Measurements from ENCODE around the gene RFC2.
"Not testable (repeated sequence)": the region's sequence is repeated elsewhere in the genome, so short reads cannot be mapped to it uniquely, and the experiment has no call there.

The RFC2 gene

GRCh38 chr7:74228951-74229900, 25.0 kb downstream of the RFC2 start:
- DNase-seq (ENCODE audit: low spot score): peak; percentile 27
- in situ Hi-C loops (cut with MboI; ENCODE audit: low sequenced_read_pairs, unreplicated experiment): no loop called here
- TF ChIP-seq, protein P1, sequence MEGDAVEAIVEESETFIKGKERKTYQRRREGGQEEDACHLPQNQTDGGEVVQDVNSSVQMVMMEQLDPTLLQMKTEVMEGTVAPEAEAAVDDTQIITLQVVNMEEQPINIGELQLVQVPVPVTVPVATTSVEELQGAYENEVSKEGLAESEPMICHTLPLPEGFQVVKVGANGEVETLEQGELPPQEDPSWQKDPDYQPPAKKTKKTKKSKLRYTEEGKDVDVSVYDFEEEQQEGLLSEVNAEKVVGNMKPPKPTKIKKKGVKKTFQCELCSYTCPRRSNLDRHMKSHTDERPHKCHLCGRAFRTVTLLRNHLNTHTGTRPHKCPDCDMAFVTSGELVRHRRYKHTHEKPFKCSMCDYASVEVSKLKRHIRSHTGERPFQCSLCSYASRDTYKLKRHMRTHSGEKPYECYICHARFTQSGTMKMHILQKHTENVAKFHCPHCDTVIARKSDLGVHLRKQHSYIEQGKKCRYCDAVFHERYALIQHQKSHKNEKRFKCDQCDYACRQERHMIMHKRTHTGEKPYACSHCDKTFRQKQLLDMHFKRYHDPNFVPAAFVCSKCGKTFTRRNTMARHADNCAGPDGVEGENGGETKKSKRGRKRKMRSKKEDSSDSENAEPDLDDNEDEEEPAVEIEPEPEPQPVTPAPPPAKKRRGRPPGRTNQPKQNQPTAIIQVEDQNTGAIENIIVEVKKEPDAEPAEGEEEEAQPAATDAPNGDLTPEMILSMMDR (IDR thresholded peaks at IDR 0.05; ENCODE audit: borderline replicate concordance, control extremely low read depth, extremely low read depth, insufficient read depth, missing control alignments): no peak

DNA sequence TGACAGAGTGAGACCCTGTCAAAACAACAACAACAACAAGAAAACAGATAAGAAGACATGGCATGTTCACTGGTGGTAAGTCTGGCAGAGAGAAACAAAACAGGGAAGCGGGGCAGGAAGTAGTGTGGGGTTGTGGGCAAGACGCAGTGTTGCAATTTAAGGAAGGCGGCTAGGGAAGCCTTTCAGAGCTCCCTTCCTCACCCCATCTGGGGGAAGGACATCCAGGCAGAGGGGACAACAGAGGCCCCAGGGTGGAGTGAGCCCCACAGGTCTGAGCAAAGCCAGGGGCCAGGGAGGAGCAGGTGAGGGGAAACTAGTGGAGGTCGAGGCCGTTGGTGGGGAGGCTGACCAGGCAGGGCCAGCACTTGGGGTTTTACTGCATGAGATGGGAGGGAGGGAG, 27.6 kb downstream of the RFC2 start:
- TF ChIP-seq, protein P1 (IDR thresholded peaks at IDR 0.05; ENCODE audit: borderline replicate concordance, control extremely low read depth, extremely low read depth, insufficient read depth, missing control alignments): no peak
- in situ Hi-C loops (cut with MboI; ENCODE audit: low sequenced_read_pairs, unreplicated experiment): no loop called here
- DNase-seq (ENCODE audit: low spot score): no peak

GRCh38 chr7:74225400-74225799, 28.8 kb downstream of the RFC2 start:
- DNase-seq (ENCODE audit: low spot score): peak; percentile 12

GRCh38 chr7:74224907-74225306, 29.3 kb downstream of the RFC2 start:
- DNase-seq (ENCODE audit: low spot score); in situ Hi-C loops (cut with MboI; ENCODE audit: low sequenced_read_pairs, unreplicated experiment): not testable (repeated sequence)

More at GRCh38 chr7:74225400-74225799, 28.8 kb downstream of the RFC2 start:
- in situ Hi-C loops (cut with MboI; ENCODE audit: low sequenced_read_pairs, unreplicated experiment): no loop called here
- TF ChIP-seq, protein P1 (IDR thresholded peaks at IDR 0.05; ENCODE audit: borderline replicate concordance, control extremely low read depth, extremely low read depth, insufficient read depth, missing control alignments): no peak

DNA sequence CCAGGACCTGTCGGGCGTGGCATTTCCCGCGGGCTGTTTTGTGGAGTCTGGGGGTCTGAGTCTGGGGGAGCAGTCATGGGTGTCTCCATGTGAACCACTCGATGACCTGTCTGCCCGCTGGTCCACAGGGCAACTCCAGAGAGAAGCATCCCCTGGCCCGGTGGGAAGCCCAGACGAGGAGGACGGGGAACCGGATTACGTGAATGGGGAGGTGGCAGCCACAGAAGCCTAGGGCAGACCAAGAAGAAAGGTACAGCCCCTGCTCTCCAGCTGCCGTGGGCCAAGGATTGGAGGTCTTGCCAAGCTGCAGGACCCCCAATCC, 29.7 kb downstream of the RFC2 start:
- DNase-seq (ENCODE audit: low spot score): no peak
- in situ Hi-C loops (cut with MboI; ENCODE audit: low sequenced_read_pairs, unreplicated experiment): no loop called here
- TF ChIP-seq, protein P1 (IDR thresholded peaks at IDR 0.05; ENCODE audit: borderline replicate concordance, control extremely low read depth, extremely low read depth, insufficient read depth, missing control alignments): no peak

DNA sequence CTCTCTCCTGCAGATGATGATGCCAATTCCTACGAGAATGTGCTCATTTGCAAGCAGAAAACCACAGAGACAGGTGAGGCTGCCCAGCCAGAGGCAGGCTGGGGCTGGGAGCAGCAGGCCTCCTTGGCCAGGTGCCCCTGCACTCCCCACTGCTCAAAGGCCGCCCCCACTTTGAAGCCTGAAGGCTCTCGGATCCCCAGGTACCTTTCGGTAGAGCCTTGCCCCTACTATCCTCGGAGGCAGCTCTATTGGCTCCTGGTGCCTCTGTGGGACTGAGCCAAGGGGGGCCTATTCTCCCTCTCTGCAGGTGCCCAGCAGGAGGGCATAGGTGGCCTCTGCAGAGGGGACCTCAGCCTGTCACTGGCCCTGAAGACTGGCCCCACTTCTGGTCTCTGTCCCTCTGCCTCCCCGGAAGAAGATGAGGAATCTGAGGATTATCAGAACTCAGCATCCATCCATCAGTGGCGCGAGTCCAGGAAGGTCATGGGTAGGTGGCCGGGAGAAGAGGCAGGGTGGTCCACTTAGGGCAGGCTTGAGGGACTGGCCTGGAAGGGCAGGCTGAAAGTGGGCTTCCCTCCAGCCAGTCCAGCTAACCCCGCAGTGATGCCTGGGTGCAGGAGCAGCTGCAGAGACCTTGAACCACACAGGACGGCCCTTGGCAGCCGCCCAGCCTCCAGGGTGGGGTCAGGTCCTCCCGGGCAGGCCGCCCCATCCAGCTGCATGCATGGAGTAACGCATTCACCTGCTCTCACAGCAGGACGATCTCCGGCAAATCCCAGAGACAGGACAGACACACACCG, 30.3 kb downstream of the RFC2 start:
- in situ Hi-C loops (cut with MboI; ENCODE audit: low sequenced_read_pairs, unreplicated experiment): no loop called here
- DNase-seq (ENCODE audit: low spot score): no peak
- TF ChIP-seq, protein P1 (IDR thresholded peaks at IDR 0.05; ENCODE audit: borderline replicate concordance, control extremely low read depth, extremely low read depth, insufficient read depth, missing control alignments): no peak
